ENCODE measurements around the gene UQCRC1.

The UQCRC1 gene

GRCh38 chr3:48639944-48640606 lies 30.6 kb upstream of the UQCRC1 start:
- TF ChIP-seq ZNF274 (IDR thresholded peaks at IDR 0.05; ENCODE audit: low read depth, low read length) = no peak
- H3K4me3 ChIP-seq (ENCODE audit: low read length) = no peak overlapping the region

- no peak for TF ChIP-seq ZNF274 (IDR thresholded peaks at IDR 0.05; ENCODE audit: low read depth, low read length)
These were observed 27.9 kb upstream of the UQCRC1 start for GRCh38 chr3:48637305-48637704.

GRCh38 chr3:48636149-48636655 lies 26.8 kb upstream of the UQCRC1 start:
- no peak for TF ChIP-seq ZNF274 (IDR thresholded peaks at IDR 0.05; ENCODE audit: low read depth, low read length)
- H3K4me3 ChIP-seq (ENCODE audit: low read length) = peak overlapping the region; percentile 66

More at GRCh38 chr3:48637305-48637704, 27.9 kb upstream of the UQCRC1 start:
- no peak overlapping the region for H3K4me3 ChIP-seq (ENCODE audit: low read length)

- H3K4me3 ChIP-seq (ENCODE audit: low read length) = peak within 1 kb of the TSS; percentile 86
- TF ChIP-seq ZNF274 (IDR thresholded peaks at IDR 0.05; ENCODE audit: low read depth, low read length) = no peak
These were observed 26.0 kb upstream of the UQCRC1 start, which contains the start of gene SLC26A6 for GRCh38 chr3:48635222-48636021. Gene SLC26A6 (minus strand): TSS chr3:48635461. CDS start chr3:48635393, 68 bp downstream.

GRCh38 chr3:48634661-48635221 lies 25.3 kb upstream of the UQCRC1 start:
- no peak for TF ChIP-seq ZNF274 (IDR thresholded peaks at IDR 0.05; ENCODE audit: low read depth, low read length)
- H3K4me3 ChIP-seq (ENCODE audit: low read length) = peak overlapping the region; percentile 86; the same call in 1 of the 2 replicates

GRCh38 chr3:48633743-48634142 lies 24.3 kb upstream of the UQCRC1 start:
- TF ChIP-seq ZNF274 (IDR thresholded peaks at IDR 0.05; ENCODE audit: low read depth, low read length) = no peak
- no peak overlapping the region for H3K4me3 ChIP-seq (ENCODE audit: low read length)

- TF ChIP-seq ZNF274 (IDR thresholded peaks at IDR 0.05; ENCODE audit: low read depth, low read length) = no peak
- no peak overlapping the region for H3K4me3 ChIP-seq (ENCODE audit: low read length)
These were observed 23.8 kb upstream of the UQCRC1 start for GRCh38 chr3:48633256-48633655.

GRCh38 chr3:48631516-48632448 lies 22.3 kb upstream of the UQCRC1 start:
- TF ChIP-seq ZNF274 (IDR thresholded peaks at IDR 0.05; ENCODE audit: low read depth, low read length) = no peak
- H3K4me3 ChIP-seq (ENCODE audit: low read length) = no peak overlapping the region

- H3K4me3 ChIP-seq (ENCODE audit: low read length) = no peak overlapping the region
- TF ChIP-seq ZNF274 (IDR thresholded peaks at IDR 0.05; ENCODE audit: low read depth, low read length) = no peak
These were observed 21.4 kb upstream of the UQCRC1 start for GRCh38 chr3:48630833-48631232.

GRCh38 chr3:48630407-48630806 lies 21.0 kb upstream of the UQCRC1 start:
- TF ChIP-seq ZNF274 (IDR thresholded peaks at IDR 0.05; ENCODE audit: low read depth, low read length) = no peak
- H3K4me3 ChIP-seq (ENCODE audit: low read length) = no peak overlapping the region

GRCh38 chr3:48629894-48630293 lies 20.4 kb upstream of the UQCRC1 start:
- no peak for TF ChIP-seq ZNF274 (IDR thresholded peaks at IDR 0.05; ENCODE audit: low read depth, low read length)
- H3K4me3 ChIP-seq (ENCODE audit: low read length) = no peak overlapping the region

GRCh38 chr3:48628277-48629017 lies 19.0 kb upstream of the UQCRC1 start:
- TF ChIP-seq ZNF274 (IDR thresholded peaks at IDR 0.05; ENCODE audit: low read depth, low read length) = no peak

GRCh38 chr3:48625600-48625999 lies 16.2 kb upstream of the UQCRC1 start:
- no peak overlapping the region for H3K4me3 ChIP-seq (ENCODE audit: low read length)
- no peak for TF ChIP-seq ZNF274 (IDR thresholded peaks at IDR 0.05; ENCODE audit: low read depth, low read length)

More at GRCh38 chr3:48628277-48629017, 19.0 kb upstream of the UQCRC1 start:
- no peak overlapping the region for H3K4me3 ChIP-seq (ENCODE audit: low read length)
